ENCODE measurements around the gene PLA2G12B.

The PLA2G12B gene

GRCh38 chr10:72976886-72977285, 22.3 kb upstream of the PLA2G12B start:
- Histone ChIP-seq H4K20me1 (ENCODE audit: low read depth, low read length) (no peaks in the 10 kb centered on the region), H3F3A (ENCODE audit: insufficient read depth) (no peaks in the 10 kb centered on the region), H3K4me3 (ENCODE audit: insufficient read depth, low read length, poor library complexity, severe bottlenecking) (no peak overlapping the region), H3K79me2 (ENCODE audit: insufficient read depth, low read length) (no peaks in the 10 kb centered on the region), H3K9ac (ENCODE audit: low read length) (no peak overlapping the region), H3K36me3 (ENCODE audit: low read length) (no peaks in the 10 kb centered on the region), H3K27me3 (ENCODE audit: low read length) (no peaks in the 10 kb centered on the region), H3K9me2 (replicated peaks; ENCODE audit: insufficient read depth, low read length) (no peaks in the 10 kb centered on the region), H3K27ac (ENCODE audit: low read depth, low read length) (no peak overlapping the region), H3K9me3 (ENCODE audit: insufficient read depth, low read length) (peaks cover 35% of the 10 kb centered on the region; the same call in 1 of the 2 replicates), H2AFZ (ENCODE audit: low read depth, low read length, severe bottlenecking) (no peak overlapping the region), H3K4me2 (ENCODE audit: low read depth, low read length, poor library complexity, severe bottlenecking) (no peak overlapping the region)
- TF ChIP-seq EZH2phosphoT487 (conservative IDR thresholded peaks at IDR 0.05; ENCODE audit: low read length): no peak
- TF ChIP-seq, protein P1, sequence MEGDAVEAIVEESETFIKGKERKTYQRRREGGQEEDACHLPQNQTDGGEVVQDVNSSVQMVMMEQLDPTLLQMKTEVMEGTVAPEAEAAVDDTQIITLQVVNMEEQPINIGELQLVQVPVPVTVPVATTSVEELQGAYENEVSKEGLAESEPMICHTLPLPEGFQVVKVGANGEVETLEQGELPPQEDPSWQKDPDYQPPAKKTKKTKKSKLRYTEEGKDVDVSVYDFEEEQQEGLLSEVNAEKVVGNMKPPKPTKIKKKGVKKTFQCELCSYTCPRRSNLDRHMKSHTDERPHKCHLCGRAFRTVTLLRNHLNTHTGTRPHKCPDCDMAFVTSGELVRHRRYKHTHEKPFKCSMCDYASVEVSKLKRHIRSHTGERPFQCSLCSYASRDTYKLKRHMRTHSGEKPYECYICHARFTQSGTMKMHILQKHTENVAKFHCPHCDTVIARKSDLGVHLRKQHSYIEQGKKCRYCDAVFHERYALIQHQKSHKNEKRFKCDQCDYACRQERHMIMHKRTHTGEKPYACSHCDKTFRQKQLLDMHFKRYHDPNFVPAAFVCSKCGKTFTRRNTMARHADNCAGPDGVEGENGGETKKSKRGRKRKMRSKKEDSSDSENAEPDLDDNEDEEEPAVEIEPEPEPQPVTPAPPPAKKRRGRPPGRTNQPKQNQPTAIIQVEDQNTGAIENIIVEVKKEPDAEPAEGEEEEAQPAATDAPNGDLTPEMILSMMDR (IDR thresholded peaks at IDR 0.05; ENCODE audit: insufficient read depth, low read length, poor library complexity, severe bottlenecking): no peak

GRCh38 chr10:72956001-72956400, 1.4 kb upstream of the PLA2G12B start:
- no peaks in the 10 kb centered on the region for H3K79me2 ChIP-seq (ENCODE audit: insufficient read depth, low read length)
- no peak for TF ChIP-seq EZH2phosphoT487 (conservative IDR thresholded peaks at IDR 0.05; ENCODE audit: low read length)
- TF ChIP-seq, protein P1 (IDR thresholded peaks at IDR 0.05; ENCODE audit: insufficient read depth, low read length, poor library complexity, severe bottlenecking): no peak

DNA sequence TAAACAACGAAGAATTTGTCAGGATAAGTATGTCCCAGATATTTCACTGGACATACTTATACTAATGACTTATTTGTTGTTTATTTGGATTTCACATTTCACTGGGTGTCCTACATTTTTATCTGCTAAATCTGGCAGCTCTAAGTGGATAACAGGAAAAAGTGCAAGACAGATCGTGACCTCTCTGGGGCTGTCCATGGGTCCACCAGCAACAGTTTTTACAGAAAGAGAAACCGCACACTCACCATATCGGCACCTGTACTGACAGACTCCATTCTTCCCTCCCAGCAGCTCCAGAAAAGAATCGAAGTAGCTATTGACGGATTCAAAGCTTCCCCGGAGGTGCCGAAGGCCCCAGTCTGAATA, 393 bp downstream of the PLA2G12B start:
- Histone ChIP-seq H4K20me1 (ENCODE audit: low read depth, low read length) (no peaks in the 10 kb centered on the region), H3F3A (ENCODE audit: insufficient read depth) (no peaks in the 10 kb centered on the region), H3K79me2 (ENCODE audit: insufficient read depth, low read length) (no peaks in the 10 kb centered on the region), H3K36me3 (ENCODE audit: low read length) (no peaks in the 10 kb centered on the region), H3K27ac (ENCODE audit: low read depth, low read length) (no peak overlapping the region), H3K4me3 (ENCODE audit: insufficient read depth, low read length, poor library complexity, severe bottlenecking) (no peak overlapping the region), H3K9me3 (ENCODE audit: insufficient read depth, low read length) (no peaks in the 10 kb centered on the region), H3K9ac (ENCODE audit: low read length) (no peak overlapping the region), H2AFZ (ENCODE audit: low read depth, low read length, severe bottlenecking) (no peak overlapping the region), H3K4me2 (ENCODE audit: low read depth, low read length, poor library complexity, severe bottlenecking) (no peak overlapping the region), H3K27me3 (ENCODE audit: low read length) (no peaks in the 10 kb centered on the region), H3K9me2 (replicated peaks; ENCODE audit: insufficient read depth, low read length) (no peaks in the 10 kb centered on the region)
- no peak for TF ChIP-seq EZH2phosphoT487 (conservative IDR thresholded peaks at IDR 0.05; ENCODE audit: low read length)
- TF ChIP-seq, protein P1 (IDR thresholded peaks at IDR 0.05; ENCODE audit: insufficient read depth, low read length, poor library complexity, severe bottlenecking): no peak

More at GRCh38 chr10:72956001-72956400, 1.4 kb upstream of the PLA2G12B start:
- Histone ChIP-seq H4K20me1 (ENCODE audit: low read depth, low read length) (no peaks in the 10 kb centered on the region), H3K9me2 (replicated peaks; ENCODE audit: insufficient read depth, low read length) (no peaks in the 10 kb centered on the region), H3K4me3 (ENCODE audit: insufficient read depth, low read length, poor library complexity, severe bottlenecking) (no peak overlapping the region), H3K36me3 (ENCODE audit: low read length) (no peaks in the 10 kb centered on the region), H3K27me3 (ENCODE audit: low read length) (no peaks in the 10 kb centered on the region), H3K9me3 (ENCODE audit: insufficient read depth, low read length) (no peaks in the 10 kb centered on the region), H3K4me2 (ENCODE audit: low read depth, low read length, poor library complexity, severe bottlenecking) (no peak overlapping the region), H3F3A (ENCODE audit: insufficient read depth) (no peaks in the 10 kb centered on the region), H2AFZ (ENCODE audit: low read depth, low read length, severe bottlenecking) (no peak overlapping the region), H3K9ac (ENCODE audit: low read length) (no peak overlapping the region), H3K27ac (ENCODE audit: low read depth, low read length) (no peak overlapping the region)

Data from SU-DHL-6 (cell line).